ENCODE results near the gene OLIG1. TPM values are rescaled to one million over a fixed set of nuclear protein-coding genes. Genes with fewer than 3 reads are reported as not detected.
A peak's percentile ranks its signal among the peaks of the same experiment; 100 is the strongest.

Gene OLIG1
- total RNA-seq, 4 donors from 2014 or later: 1.2 TPM; not detected in 3

- no peak overlapping the region for H3K4me3 ChIP-seq (ENCODE audit: low read depth, poor library complexity, severe bottlenecking)
- intact Hi-C loops (cut with DNase I; ENCODE audit: low total_unique reads): no loop called here
- TF ChIP-seq CTCF (IDR thresholded peaks at IDR 0.05) (no peak), POLR2A (IDR thresholded peaks at IDR 0.05) (no peak)
- 27 to 28% methylated on average over 5 of the region's 5 CpGs for WGBS, 2 donors
- peak in 1 of 2 donors; percentile 56 for DNase-seq (ENCODE audit: low spot score in 2 of 2)
These were observed 26.5 kb downstream of the OLIG1 start for GRCh38 chr21:33096426-33096825.

- TF ChIP-seq POLR2A (IDR thresholded peaks at IDR 0.05) (no peak), CTCF (IDR thresholded peaks at IDR 0.05) (no peak)
- intact Hi-C loops (cut with DNase I; ENCODE audit: low total_unique reads): no loop called here
- 82 to 83% methylated on average over 7 of the region's 7 CpGs for WGBS, 2 donors
- no peak overlapping the region for H3K4me3 ChIP-seq (ENCODE audit: low read depth, poor library complexity, severe bottlenecking)
- DNase-seq (ENCODE audit: low spot score in 2 of 2): peak in 1 of 2 donors; percentile 32
These were observed 29.2 kb downstream of the OLIG1 start for GRCh38 chr21:33099131-33099530.

- WGBS, 2 donors: 59 to 60% methylated on average over 25 of the region's 30 CpGs
- TF ChIP-seq POLR2A (IDR thresholded peaks at IDR 0.05) (no peak), CTCF (IDR thresholded peaks at IDR 0.05) (no peak)
- no peak overlapping the region for H3K4me3 ChIP-seq (ENCODE audit: low read depth, poor library complexity, severe bottlenecking)
- peak in 1 of 2 donors; percentile 77 for DNase-seq (ENCODE audit: low spot score in 2 of 2)
- intact Hi-C loops (cut with DNase I; ENCODE audit: low total_unique reads): no loop called here
These were observed 31.5 kb downstream of the OLIG1 start for GRCh38 chr21:33101300-33101911.

- DNase-seq (ENCODE audit: low spot score in 2 of 2): peak in 1 of 2 donors; percentile 26
- no peak overlapping the region for H3K4me3 ChIP-seq (ENCODE audit: low read depth, poor library complexity, severe bottlenecking)
- intact Hi-C loops (cut with DNase I; ENCODE audit: low total_unique reads): no loop called here
- TF ChIP-seq CTCF (IDR thresholded peaks at IDR 0.05) (no peak), POLR2A (IDR thresholded peaks at IDR 0.05) (no peak)
- 13 to 28% methylated on average over 2 of the region's 2 CpGs for WGBS, 2 donors
These were observed 35.1 kb downstream of the OLIG1 start for GRCh38 chr21:33105088-33105487.

GRCh38 chr21:33108228-33108627 is 38.3 kb downstream of the OLIG1 start:
- WGBS, 2 donors: 86 to 93% methylated on average over 4 of the region's 4 CpGs
- peak in 1 of 2 donors; percentile 25 for DNase-seq (ENCODE audit: low spot score in 2 of 2)
- intact Hi-C loops (cut with DNase I; ENCODE audit: low total_unique reads): no loop called here
- TF ChIP-seq CTCF (IDR thresholded peaks at IDR 0.05) (no peak), POLR2A (IDR thresholded peaks at IDR 0.05) (no peak)
- no peak overlapping the region for H3K4me3 ChIP-seq (ENCODE audit: low read depth, poor library complexity, severe bottlenecking)
